HL-60/S4 treated with phorbol 12-myristate 13-acetate at 8.2 ng/mL for 4 days and 3 days (cell line): Measurements from ENCODE around the gene CERS6.

ENCODE experiments used
- in situ Hi-C: fragments of 300-500 bp; cut with MboI; formaldehyde crosslinking; loops from 2 replicates; pipeline ENCODE4 v1.15.0; 2022; ENCODE audit warnings: low sequenced_read_pairs

Gene CERS6

DNA sequence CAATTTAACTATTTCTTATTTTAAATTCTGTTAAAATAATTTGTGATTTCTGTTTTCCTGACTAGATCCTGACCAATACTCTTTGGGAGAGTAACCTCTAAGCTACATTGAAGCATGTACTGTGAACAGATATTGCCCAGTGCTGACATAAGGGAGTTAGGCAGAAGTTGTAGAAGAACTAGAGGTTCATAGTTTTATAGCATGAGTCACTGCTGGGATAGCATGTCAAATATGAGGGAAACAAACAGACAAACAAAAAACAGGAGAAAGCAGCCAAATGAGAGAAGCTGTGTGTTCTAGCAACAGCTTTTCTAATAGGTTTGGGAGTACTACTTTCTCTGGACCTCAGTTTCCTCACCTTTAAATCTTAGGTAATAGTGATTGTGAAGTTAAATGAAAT is 72.4 kb downstream of the CERS6 start:
- in situ Hi-C loops = no loop called here

- in situ Hi-C loops = no loop called here
These were observed 73.2 kb downstream of the CERS6 start for GRCh38 chr2:168529054-168529833.

DNA sequence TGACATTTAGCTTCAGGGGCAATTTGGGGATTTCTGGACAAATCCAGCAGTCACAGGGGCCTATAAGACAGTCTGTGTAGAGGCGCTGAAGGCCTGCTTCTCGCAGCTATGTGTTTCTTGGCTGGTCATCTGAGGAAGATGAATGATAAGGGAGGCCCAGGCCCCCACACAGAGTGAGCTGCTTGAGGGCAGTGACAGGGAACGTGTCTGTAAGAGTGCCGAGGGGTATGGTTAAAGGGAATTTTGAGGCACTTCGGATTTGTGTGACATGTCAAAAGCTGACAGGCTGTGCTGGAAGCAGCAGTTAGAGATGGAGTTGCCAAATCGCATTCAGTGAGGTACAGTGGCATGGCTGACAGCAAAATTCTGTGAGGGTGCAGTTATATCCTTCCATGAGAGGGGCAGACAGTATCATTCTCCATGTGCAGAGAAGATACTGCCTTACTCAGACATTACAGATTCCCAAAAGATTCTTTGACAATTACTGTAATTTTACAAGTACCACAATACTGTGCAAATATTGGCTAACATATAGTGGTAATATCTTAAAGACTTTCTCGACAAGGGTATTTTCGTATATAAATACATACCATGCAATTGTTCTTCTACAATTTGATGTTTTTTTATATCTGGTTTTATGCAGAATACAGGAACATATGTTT is 74.0 kb downstream of the CERS6 start:
- in situ Hi-C loops = no loop called here

DNA sequence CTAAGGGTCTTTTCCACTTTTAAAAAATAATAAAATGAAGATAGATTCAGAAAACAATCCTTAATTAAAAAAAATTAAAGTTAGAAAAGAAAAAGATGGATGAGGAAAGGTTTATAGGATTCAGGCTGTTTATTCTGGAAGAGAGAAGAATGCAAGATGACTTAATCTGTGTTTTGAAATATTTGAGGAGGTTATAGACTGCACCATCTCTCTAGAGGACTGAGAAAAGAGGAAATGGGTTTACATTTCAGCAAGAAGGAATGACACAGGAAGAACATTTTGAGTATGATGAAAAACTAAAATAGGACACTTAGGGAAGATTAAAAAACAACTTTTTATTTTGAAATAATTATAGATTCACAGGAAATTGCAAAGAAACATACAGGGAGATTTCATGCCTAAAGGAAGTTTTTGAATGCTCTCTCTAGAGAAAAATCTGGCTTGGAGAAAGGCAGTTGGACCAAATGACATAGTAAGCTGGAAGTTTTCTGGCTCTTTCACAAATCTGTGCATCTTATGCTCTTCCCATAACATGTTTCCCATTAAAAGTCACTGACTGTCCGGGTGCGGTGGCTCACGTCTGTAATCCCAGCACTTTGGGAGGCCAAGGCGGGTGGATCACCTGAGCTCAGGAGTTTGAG is 75.0 kb downstream of the CERS6 start:
- in situ Hi-C loops = no loop called here

GRCh38 chr2:168534926-168535325 is 78.9 kb downstream of the CERS6 start:
- in situ Hi-C loops = no loop called here

DNA sequence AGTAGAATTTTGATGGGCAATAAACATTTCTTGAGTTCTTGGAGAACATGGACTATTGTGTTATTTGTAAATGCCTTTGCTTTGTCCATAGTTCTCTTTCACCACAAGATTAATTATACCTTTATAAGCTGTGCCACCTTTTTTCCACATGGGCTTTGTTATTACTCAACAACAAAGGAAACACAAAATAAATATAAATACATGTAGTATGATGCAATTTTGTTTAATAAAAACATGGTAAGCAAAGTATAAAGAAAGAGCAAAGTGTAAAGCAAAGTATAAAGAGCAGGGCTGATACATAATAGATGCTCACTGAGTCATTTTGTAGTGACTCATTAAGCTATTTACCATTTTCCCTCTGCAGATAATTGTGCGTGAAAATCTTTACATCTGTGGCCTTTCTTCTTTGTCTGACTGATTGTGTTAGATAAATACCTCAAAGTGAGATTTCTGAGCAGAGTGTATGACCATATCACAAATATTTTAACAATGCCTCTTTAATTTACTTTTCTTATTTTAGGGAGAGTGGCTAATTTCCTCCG is 80.9 kb downstream of the CERS6 start:
- in situ Hi-C loops = no loop called here

GRCh38 chr2:168538133-168538532 is 82.1 kb downstream of the CERS6 start:
- in situ Hi-C loops = no loop called here

DNA sequence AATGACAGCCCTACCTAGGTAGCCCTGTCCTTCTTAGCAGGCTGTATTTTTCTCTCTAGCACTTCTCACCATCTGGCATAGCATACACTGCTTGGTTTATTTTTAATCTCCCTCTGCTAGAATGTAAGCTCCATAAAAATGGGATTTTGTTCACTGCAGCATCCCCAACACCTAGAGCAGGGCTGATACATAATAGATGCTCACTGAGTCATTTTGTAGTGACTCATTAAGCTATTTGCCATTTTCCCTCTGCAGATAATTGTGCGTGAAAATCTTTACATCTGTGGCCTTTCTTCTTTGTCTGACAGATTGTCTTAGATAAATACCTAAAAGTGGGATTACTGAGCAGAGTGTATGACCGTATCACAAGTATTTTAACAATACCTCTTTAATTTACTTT is 82.5 kb downstream of the CERS6 start:
- in situ Hi-C loops = no loop called here

DNA sequence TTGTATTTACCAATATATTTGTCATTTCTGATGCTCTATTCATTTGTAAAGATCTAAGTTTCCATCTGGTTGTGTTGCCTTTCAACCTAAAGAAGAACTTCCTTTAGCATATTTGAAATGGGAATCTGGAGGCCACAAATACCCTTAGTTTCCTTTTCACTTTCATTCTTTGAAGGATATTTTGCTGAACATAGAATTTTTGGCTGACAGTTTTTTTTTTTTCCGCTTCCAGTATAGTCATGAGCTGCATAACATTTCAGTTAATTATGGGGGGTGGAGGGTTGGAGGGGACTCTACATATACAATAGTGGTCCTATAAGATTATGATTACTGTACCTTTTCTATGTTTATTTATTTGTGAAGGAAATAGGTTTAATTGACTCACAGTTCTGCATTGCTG is 83.9 kb downstream of the CERS6 start:
- in situ Hi-C loops = no loop called here

DNA sequence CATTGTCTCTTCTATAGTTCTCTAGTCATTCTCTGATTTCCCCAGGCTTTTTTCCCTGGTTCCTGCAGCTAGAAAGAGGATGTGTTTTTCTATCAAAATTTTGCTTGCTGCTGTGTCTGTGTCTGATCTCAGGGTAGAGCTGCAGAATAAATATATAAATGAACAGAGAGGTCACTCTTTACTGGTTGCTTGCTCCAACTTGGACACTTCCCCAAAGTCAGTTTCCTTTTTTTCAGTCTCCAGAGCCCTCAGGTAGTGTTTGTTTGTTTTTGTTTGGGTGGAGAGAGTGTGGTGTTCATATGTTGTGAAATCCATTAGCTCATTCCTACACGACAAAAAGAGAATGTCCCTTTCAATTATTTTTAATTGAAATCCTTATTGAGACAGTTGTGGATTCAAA is 85.8 kb downstream of the CERS6 start:
- in situ Hi-C loops = no loop called here

GRCh38 chr2:168543037-168543436 is 87.0 kb downstream of the CERS6 start:
- in situ Hi-C loops = no loop called here

DNA sequence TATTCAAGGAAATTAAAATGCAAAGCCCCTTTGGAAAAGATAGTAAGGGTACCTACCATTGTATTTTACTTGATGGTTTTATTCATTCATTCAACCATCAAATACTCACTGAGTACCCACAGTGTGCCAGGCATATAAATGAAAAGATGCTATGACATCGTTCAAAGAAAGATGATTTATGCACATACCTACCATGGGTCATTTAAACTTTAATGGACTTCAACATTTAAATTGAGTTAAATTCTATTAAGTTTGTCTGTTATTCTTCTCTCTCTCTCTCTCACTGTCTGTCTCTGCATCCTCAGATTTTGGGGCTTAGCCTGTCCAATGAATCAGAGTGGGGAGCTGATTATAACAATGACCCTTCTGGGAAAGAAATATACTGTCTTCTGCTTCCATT is 87.9 kb downstream of the CERS6 start:
- in situ Hi-C loops = no loop called here

- in situ Hi-C loops = no loop called here
These were observed 89.5 kb downstream of the CERS6 start for GRCh38 chr2:168545439-168546082.

- in situ Hi-C loops = no loop called here
These were observed 94.6 kb downstream of the CERS6 start for GRCh38 chr2:168550670-168551069.

DNA sequence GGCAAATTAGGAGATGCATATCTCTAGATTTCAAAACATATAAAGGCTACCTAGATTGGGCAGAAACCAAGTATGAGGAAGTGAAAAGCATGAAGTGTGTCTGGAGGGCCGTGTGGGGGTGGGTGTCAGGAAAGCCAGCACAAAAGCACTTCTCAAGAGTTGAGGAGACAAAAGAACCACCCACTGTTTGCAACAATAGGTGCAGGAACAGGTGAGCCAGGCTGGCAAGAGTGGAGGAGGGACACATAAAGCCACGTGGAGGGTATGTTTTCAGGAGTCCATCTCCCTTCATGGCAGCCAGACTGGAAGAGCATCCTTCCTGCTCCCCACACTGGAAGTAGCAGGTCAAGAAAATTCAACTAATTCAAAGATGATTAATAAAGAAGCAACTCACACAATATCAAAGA is 96.4 kb downstream of the CERS6 start:
- in situ Hi-C loops = no loop called here

- in situ Hi-C loops = no loop called here
These were observed 99.2 kb downstream of the CERS6 start for GRCh38 chr2:168555283-168555682.

DNA sequence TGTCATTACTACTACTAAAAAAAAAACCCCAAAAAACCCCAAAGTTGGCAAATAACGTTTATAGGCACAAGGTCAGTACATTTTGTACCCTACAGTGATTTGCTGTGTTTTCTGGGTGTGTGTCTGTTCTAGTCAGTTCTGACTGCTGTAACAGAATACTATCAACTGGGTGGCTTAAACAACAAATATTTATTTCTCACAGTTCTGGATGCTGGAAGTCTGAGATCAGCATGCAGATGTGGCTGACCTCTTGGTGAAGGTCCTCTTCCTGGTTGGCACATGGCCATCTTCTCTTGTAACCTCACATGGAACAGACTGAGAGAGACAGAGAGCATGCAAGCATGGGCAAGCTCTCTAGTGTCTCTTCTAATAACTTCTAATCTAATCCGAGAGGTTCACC is 103.1 kb downstream of the CERS6 start:
- in situ Hi-C loops = no loop called here

DNA sequence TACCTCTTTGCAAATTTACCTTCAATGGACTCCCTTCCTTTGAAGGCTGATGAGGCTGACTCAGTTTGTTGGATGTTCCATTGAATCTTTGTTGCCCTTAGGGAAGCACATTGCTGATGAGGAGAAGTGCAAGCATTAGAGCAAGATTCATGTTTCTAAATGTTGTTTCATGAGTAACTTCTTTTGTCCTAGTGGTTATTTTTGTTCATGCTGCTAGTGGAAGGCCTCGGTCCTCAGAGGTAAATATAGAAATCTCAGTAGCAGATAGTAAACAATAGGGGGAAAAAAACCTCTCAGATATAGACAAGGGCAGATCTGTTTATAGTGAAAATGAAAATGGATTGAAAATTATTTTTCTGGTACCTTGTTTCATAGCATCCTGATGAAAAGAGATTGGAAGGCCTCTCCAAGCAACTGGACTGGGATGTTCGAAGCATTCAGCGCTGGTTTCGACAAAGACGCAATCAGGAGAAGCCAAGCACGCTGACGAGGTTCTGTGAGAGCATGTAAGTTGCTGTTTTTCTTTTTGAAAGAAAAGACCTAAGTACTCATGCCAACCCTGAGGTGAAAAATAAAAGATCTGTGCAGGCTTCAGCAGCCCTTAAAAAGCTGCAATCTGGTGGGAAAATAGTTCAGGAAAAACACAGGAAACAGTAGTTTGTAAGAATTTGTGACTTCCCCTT is 104.9 kb downstream of the CERS6 start:
- in situ Hi-C loops = no loop called here

- in situ Hi-C loops = no loop called here
These were observed 105.9 kb downstream of the CERS6 start for GRCh38 chr2:168561991-168562390.

GRCh38 chr2:168562971-168563370 is 106.9 kb downstream of the CERS6 start:
- in situ Hi-C loops = no loop called here

GRCh38 chr2:168564641-168565040 is 108.6 kb downstream of the CERS6 start:
- in situ Hi-C loops = no loop called here
